ENCODE data around the gene GJD2.

DNA sequence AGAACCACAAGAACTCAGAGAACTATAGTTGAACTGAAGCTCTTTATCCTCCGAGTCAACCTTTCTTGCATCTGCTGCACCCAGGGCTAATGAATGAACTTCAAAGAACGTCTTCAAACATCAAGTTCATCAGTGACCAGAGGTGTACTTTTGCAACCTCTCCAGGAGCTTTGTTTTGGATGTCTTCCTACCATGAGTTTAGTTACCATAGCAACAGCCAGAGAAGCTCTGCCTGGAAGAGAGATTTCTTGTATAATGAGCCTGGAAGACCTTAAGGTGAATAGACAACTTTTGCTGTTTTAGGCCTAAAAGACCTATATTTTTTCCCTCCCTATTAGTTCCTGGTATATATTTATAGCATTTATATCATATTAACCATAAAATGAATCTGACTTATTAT is 31.4 kb upstream of the GJD2 start:
- TF ChIP-seq, protein P1, sequence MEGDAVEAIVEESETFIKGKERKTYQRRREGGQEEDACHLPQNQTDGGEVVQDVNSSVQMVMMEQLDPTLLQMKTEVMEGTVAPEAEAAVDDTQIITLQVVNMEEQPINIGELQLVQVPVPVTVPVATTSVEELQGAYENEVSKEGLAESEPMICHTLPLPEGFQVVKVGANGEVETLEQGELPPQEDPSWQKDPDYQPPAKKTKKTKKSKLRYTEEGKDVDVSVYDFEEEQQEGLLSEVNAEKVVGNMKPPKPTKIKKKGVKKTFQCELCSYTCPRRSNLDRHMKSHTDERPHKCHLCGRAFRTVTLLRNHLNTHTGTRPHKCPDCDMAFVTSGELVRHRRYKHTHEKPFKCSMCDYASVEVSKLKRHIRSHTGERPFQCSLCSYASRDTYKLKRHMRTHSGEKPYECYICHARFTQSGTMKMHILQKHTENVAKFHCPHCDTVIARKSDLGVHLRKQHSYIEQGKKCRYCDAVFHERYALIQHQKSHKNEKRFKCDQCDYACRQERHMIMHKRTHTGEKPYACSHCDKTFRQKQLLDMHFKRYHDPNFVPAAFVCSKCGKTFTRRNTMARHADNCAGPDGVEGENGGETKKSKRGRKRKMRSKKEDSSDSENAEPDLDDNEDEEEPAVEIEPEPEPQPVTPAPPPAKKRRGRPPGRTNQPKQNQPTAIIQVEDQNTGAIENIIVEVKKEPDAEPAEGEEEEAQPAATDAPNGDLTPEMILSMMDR (conservative IDR thresholded peaks at IDR 0.05 in 1 of 2, IDR thresholded peaks at IDR 0.05 in 1 of 2; ENCODE audit: low read depth in 1 of 2, low read length in 2 of 2), result no peak
- no peak for TF ChIP-seq EZH2 (IDR thresholded peaks at IDR 0.05; ENCODE audit: low read length, missing control alignments)
